Activated T-helper 1 cell treated with Interleukin-2 at 50 U/mL for 16 hours (primary cell): ENCODE data around the gene VTCN1.
"Not testable (repeated sequence)": the region's sequence is repeated elsewhere in the genome, so short reads cannot be mapped to it uniquely, and the experiment has no call there.

Experiments
- DNase-seq: peaks from one replicate; pipeline ENCODE4 v3.0.0-alpha.2; 2020; ENCODE audit warnings: low read depth

Gene VTCN1

DNA sequence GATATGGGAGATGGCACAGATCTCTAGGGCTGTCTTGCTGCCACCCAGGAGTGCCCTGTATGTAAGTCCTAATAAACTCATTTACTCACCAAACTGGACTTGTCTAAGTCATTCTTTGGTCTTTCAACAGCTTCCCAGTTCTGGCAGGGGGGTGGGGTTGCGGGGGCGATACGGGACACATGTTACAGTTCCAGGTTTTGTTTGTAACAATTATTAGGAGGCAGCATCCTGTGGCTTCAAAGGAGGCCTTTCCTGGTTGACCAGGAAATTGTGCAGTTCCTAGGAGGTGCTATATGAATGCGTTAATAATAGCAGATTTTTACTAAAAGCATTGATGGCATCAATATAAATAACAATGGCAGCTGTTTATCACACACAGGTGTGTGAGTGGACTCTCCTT, 46.5 kb downstream of the VTCN1 start:
- no peak for DNase-seq

DNA sequence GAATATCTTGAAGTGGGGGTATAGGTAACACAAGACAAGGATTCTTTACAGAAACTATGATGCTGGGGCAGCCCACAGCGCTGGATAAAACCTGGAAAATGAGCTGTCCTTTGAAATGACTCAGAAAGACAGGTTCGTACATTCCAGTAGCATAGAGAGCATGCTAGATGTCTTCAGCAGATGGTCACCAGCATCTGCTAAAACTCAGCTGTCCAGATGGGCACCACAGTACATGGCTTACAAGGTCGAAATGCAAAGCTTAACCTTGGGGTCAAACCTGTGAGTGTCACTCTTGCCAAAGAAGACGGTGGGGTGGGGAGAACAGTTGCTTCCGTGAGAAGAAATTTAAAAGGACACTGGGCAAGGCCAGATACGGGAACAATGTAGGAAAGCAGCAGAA, 47.9 kb downstream of the VTCN1 start:
- no peak for DNase-seq

GRCh38 chr1:117161887-117162286, 48.8 kb downstream of the VTCN1 start:
- no peak for DNase-seq

- DNase-seq: not testable (repeated sequence)
Measured at GRCh38 chr1:117151305-117151704, 59.4 kb downstream of the VTCN1 start.

GRCh38 chr1:117150316-117150715, 60.4 kb downstream of the VTCN1 start:
- no peak for DNase-seq

DNA sequence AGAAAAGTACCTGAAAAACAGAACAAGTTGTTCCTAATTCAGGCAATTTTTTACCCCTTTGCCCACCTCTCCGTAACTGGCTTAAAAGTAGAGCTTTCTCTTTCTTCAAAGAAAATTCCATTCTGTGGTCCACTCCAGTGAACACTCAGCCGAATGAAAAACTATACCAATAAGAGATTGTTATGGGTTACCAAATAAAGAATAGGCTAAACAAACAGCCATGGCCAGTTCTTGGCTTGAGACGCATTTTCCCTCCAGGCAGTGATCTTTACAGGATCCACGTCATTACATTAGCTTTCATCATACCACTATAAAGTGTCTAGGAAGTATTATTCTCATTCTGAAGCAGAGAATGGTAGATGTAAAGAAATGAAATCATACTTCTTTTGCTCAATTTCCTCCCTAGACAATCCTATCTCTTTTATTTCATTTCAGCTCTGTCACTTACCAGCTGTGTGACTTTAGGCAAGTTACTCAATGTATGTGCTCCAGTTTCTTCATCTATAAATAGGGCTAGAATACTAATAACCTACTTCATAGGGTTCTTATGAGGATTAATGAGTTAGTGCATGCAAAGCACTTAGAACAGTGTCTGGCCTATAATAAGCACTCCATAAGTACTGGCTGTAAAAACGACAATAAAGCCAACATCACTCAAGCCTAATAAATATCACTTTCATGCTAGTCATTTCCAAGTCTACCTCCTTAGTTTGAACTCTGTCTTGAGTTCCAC, 62.7 kb downstream of the VTCN1 start:
- no peak for DNase-seq

GRCh38 chr1:117147341-117147831, 63.3 kb downstream of the VTCN1 start:
- no peak for DNase-seq

DNA sequence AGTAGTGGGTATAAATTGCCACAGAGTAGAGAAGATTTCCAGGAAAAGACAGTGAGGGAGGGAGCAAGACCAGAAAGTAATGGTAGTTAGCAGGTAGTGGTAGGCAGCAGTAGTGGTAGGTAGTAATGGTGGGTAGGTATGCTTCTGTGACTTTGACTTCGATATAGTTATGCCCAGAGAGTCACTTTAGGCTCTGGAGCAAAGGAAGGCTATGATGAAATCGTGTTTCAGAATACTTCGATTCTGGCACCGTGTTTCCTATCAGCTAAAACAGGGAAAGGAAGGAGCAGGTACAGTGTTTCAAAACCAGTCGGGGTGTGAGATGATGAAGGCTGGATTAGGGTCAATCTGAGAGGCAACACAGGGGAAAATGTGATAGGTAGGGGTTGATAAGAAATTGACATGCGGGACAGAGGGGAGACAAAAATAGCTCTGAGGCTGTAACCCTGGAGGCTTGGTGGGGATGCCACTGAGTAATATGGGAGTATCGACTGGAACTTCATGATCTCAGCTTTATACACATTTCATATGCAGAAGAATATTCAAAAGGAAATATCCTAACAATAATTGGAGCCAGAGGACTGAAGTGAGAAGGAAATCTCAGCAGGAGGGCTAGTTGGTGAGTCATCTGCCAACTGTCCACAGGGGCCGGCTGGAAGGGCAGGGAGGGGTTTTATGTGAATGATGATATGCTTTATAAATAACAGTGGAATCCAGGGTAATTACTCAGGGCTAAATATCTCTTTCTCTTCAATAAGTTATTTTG, 64.0 kb downstream of the VTCN1 start:
- DNase-seq: no peak

DNA sequence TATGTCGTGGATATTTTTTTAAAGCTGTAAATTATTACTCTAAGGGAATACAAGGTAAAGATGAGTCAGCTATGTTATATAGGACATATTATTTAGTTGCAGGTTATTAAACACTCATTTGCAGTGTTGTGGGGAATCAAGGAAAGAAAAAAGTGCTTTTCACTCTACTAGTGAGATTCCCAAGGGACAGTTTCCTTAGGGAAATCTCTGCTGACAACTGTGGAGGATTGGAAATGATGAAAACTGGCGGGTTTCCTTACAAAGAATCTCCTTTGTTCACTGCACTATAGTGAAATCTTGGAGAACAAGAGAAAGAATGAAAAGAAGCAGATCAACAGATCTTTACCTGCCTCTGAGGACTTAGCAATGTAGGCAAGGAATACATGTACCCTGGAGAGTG, 64.7 kb downstream of the VTCN1 start:
- no peak for DNase-seq

DNA sequence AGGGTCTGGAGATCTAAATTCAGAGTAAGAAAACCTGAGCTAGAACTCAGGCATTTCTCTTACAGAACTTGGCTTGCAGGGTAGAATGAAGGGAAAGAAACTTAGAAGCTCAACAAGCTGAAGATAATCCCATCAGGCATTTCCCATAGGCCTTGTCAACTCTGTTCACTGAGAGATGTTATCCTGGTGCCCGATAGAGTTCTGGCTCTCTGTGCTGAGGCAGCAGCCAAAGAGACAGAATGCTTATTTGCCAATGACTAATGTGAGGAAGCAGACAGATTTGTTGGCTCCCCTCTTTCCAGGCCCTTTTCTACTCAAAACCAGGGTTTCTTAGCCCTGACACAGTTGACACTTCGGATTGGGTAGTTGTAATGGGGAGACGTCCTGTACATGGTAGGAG, 66.9 kb downstream of the VTCN1 start:
- no peak for DNase-seq

GRCh38 chr1:117143172-117143571, 67.6 kb downstream of the VTCN1 start:
- DNase-seq: no peak

- DNase-seq: no peak
Measured at GRCh38 chr1:117142200-117142599, 68.5 kb downstream of the VTCN1 start.

DNA sequence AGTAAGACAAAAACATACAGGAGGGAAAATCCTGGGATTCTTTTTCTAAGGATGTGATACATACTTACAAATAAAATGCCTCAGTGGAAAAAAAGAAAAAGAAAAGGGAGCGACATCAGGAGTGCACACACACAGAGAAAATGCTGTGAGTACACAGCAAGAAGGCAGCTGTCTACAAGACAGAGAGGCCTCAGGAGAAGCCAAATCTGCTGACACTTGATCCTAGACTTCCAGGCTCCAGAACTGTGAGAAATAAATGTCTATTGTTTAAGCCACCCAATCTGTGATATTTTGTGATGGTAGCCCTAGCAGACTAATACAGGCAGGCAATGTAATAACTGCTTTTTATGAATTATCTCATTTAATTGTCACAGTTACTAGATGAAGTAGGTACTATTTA, 72.2 kb downstream of the VTCN1 start:
- DNase-seq: no peak

DNA sequence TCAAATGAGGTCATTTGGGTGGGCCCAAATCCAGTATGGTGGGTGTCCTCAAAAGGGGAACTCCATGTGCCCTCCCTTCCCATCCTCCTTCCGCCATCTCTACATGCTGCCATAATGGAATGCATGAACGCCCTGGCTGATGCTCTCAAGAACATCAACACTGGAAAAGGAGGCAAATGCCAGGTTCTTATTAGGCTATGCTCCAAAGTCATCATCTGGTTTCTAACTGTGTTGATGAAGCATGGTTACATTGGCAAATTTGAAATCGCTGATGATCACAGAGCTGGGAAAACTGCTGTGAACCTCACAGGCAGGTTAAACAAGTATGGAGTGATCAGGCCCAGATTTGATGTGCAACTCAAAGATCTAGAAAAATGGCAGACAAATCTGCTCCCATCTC, 72.6 kb downstream of the VTCN1 start:
- DNase-seq: no peak

- DNase-seq: no peak
Measured at GRCh38 chr1:117137281-117137855, 73.4 kb downstream of the VTCN1 start.

DNA sequence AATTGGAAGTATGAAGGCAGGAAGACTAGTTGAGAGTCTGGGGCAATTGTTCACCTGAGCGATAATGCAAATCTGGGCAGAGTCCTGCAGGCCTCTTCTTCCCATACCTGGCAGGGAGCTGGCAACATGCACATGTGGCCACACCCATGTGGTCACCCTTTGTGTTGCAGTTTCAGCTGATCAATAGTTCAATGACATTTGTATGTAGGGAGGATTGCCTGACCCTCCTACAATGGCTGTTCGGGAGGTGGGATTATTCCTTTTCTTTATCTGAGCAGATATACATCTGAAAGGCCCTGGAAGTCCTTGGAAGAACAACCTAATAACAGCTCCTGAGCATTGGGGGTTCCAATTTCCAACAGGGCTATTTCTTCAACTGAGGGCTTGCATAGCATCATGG, 74.0 kb downstream of the VTCN1 start:
- DNase-seq: no peak

GRCh38 chr1:117135329-117135728, 75.4 kb downstream of the VTCN1 start:
- DNase-seq: no peak

DNA sequence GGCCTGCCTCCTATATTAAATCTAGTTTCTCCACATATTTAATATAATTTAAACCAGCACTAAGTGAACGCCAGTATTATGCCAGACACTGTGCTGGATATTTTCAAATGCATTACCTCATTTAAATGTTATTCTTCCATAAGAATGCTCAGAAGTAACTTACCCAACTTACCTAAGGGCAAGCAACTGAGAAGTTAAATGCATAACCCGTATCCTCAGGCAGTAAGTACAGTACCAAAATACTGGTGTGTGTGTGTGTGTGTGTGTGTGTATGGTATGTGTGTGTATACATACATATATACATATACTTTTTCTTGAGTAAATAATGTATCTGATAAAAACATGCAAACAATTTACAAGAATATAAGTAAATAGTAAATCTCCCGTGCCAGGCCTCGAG, 80.2 kb downstream of the VTCN1 start:
- no peak for DNase-seq

DNA sequence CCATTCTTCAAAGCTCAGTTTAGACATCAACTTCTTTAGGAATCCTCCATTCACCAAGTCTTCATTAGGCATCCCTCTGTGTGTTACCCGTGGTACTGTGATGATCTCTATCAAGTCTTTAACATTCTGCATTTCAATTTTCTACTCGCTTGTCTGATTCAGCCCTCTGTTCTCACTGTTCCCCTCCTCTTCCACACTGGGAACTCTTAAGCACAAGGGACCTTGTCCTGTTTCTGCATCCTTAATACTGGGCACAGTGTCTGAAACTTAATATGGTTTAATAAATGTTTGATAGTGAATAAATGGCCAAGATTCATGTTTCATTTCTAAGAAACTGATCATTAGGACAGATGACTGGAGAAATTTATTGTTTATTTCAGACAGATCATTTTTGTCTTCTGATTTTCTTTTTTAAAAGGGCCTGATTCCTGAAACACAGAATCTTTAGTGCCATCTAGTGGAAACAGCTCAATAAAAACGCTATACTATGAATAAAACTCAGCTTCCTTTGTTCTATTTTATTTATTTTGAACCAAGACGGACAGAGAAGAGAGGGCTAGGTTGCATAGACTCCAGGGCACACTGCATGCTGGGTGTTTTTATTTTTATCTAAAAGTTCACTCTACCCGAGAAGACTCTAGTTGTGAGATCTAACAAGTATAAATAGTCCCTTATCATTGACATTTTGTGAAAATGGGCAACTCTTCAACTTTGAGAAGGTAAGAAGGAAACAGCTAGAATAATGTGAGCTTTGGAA, 82.2 kb downstream of the VTCN1 start:
- DNase-seq: no peak

- no peak for DNase-seq
Measured at GRCh38 chr1:117127795-117128194, 82.9 kb downstream of the VTCN1 start.

- no peak for DNase-seq
Measured at GRCh38 chr1:117124661-117125060, 86.1 kb downstream of the VTCN1 start.

DNA sequence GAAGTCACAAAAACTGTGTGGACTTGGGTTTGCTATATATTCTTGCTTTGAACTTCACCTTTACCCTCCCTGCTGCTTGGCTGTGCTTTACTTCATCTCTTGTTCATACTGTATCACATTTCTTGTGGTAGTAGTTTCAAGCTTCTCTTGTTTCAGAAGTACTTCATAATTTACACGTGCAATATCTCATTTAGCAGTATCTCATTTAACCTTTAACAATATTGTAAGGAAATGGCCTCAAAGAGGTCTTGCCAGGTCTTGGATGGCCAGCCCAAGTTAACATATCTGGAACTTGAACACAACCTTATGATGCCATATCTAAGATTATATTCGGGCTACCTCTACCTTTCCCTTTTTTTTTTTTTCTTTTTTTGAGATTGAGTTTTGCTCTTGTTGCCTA, 87.5 kb downstream of the VTCN1 start:
- DNase-seq: no peak
